HG02981 (cell line): ENCODE data around the gene OR11H6.
"Not testable (repeated sequence)": the region's sequence is repeated elsewhere in the genome, so short reads cannot be mapped to it uniquely, and the experiment has no call there.

ENCODE experiments used
- ATAC-seq: cut with Tn5 transposase; IDR thresholded peaks from one replicate; pipeline ENCODE4 v1.9.1; 2021; ENCODE audit warnings: mild to moderate bottlenecking, moderate library complexity; ENCODE audit not compliant: unreplicated experiment

Gene OR11H6

GRCh38 chr14:20262642-20263128, 39.2 kb downstream of the OR11H6 start:
- ATAC-seq, result no peak

- ATAC-seq, result not testable (repeated sequence)
These were observed 40.9 kb downstream of the OR11H6 start for GRCh38 chr14:20264361-20264760.

- no peak for ATAC-seq
These were observed 50.6 kb downstream of the OR11H6 start for GRCh38 chr14:20274062-20274461.
